ENCODE data around the gene APLF. TPM values are rescaled to one million over a fixed set of nuclear protein-coding genes. Genes with fewer than 3 reads are reported as not detected.

APLF gene
- total and polyA plus RNA-seq, 2 donors from 2014 or later: 0.95 to 5.9 TPM

DNA sequence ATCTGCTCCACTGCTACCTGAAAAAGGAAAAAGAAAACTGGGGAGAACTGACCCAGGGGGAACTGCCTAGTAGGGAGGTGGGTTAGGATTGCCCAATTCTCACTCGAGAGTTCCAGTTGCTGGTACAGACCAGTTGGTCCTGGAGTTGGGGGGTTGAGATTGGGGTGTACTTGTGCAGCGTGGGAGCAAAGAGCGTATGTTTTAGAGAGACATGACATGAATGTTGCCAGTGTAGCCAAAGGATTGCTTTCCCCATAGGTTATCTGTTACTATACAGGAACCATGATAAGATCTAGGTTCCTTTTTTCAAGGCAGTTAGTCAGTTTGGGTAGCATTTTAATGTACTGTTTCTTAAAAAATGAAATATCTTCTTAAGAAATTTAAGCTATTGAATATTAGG is 68.6 kb downstream of the APLF start:
- no peaks in the 10 kb centered on the region for H3K27me3 ChIP-seq (ENCODE audit: control insufficient read depth, insufficient read depth, low read length)
- intact Hi-C loops (cut with DNase I): no loop called here
- no peak for FAIRE-seq
- DNase-seq: no peak
- H3K9ac ChIP-seq (ENCODE audit: low read length in 3 of 3): no peak overlapping the region
- H3K9me3 ChIP-seq (ENCODE audit: control insufficient read depth in 2 of 3, insufficient read depth in 1 of 3, low read length in 3 of 3): no peaks in the 10 kb centered on the region
- no peaks in the 10 kb centered on the region for H3K36me3 ChIP-seq (ENCODE audit: control insufficient read depth in 2 of 3, insufficient read depth in 3 of 3, low read length in 3 of 3)
- TF ChIP-seq CTCF (IDR thresholded peaks at IDR 0.05; ENCODE audit: borderline replicate concordance, extremely low read depth, insufficient read depth): no peak
- no peaks in the 10 kb centered on the region for H3K4me1 ChIP-seq (ENCODE audit: control insufficient read depth in 2 of 3, insufficient read depth in 2 of 3, low read depth in 1 of 3, low read length in 3 of 3)
- no peak overlapping the region for H3K27ac ChIP-seq (ENCODE audit: low read depth in 2 of 2, low read length in 2 of 2)
- no peak overlapping the region for H3K4me3 ChIP-seq (ENCODE audit: low read length in 3 of 3)

- Histone ChIP-seq H3K9ac (ENCODE audit: low read length in 3 of 3) (no peak overlapping the region), H3K9me3 (ENCODE audit: control insufficient read depth in 2 of 3, insufficient read depth in 1 of 3, low read length in 3 of 3) (no peaks in the 10 kb centered on the region), H3K4me3 (ENCODE audit: low read length in 3 of 3) (no peak overlapping the region), H3K27me3 (ENCODE audit: control insufficient read depth, insufficient read depth, low read length) (no peaks in the 10 kb centered on the region), H3K4me1 (ENCODE audit: control insufficient read depth in 2 of 3, insufficient read depth in 2 of 3, low read depth in 1 of 3, low read length in 3 of 3) (no peaks in the 10 kb centered on the region), H3K36me3 (ENCODE audit: control insufficient read depth in 2 of 3, insufficient read depth in 3 of 3, low read length in 3 of 3) (no peaks in the 10 kb centered on the region), H3K27ac (ENCODE audit: low read depth in 2 of 2, low read length in 2 of 2) (no peak overlapping the region)
- FAIRE-seq: no peak
- DNase-seq: no peak
- intact Hi-C loops (cut with DNase I): no loop called here
- TF ChIP-seq CTCF (IDR thresholded peaks at IDR 0.05; ENCODE audit: borderline replicate concordance, extremely low read depth, insufficient read depth): no peak
These were observed 69.6 kb downstream of the APLF start for GRCh38 chr2:68537011-68537410.

DNA sequence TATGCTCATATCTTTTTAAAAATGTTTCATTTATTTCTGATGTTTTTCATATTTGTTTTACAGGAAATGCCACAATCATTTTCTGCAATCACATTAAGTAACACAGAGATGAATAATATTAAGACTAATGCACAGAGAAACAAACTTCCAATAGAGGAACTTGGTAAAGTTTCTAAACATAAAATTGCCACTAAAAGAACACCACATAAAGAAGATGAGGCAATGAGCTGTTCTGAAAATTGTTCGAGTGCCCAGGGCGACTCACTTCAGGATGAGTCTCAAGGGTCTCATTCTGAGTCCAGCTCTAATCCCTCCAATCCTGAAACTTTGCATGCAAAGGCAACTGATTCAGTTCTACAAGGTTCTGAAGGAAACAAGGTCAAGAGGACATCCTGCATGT is 70.4 kb downstream of the APLF start:
- no peak for TF ChIP-seq CTCF (IDR thresholded peaks at IDR 0.05; ENCODE audit: borderline replicate concordance, extremely low read depth, insufficient read depth)
- H3K4me3 ChIP-seq (ENCODE audit: low read length in 3 of 3): no peak overlapping the region
- no peaks in the 10 kb centered on the region for H3K36me3 ChIP-seq (ENCODE audit: control insufficient read depth in 2 of 3, insufficient read depth in 3 of 3, low read length in 3 of 3)
- H3K9me3 ChIP-seq (ENCODE audit: control insufficient read depth in 2 of 3, insufficient read depth in 1 of 3, low read length in 3 of 3): no peaks in the 10 kb centered on the region
- no peak for DNase-seq
- H3K27me3 ChIP-seq (ENCODE audit: control insufficient read depth, insufficient read depth, low read length): no peaks in the 10 kb centered on the region
- intact Hi-C loops (cut with DNase I): no loop called here
- no peak for FAIRE-seq
- no peak overlapping the region for H3K27ac ChIP-seq (ENCODE audit: low read depth in 2 of 2, low read length in 2 of 2)
- no peaks in the 10 kb centered on the region for H3K4me1 ChIP-seq (ENCODE audit: control insufficient read depth in 2 of 3, insufficient read depth in 2 of 3, low read depth in 1 of 3, low read length in 3 of 3)
- no peak overlapping the region for H3K9ac ChIP-seq (ENCODE audit: low read length in 3 of 3)

DNA sequence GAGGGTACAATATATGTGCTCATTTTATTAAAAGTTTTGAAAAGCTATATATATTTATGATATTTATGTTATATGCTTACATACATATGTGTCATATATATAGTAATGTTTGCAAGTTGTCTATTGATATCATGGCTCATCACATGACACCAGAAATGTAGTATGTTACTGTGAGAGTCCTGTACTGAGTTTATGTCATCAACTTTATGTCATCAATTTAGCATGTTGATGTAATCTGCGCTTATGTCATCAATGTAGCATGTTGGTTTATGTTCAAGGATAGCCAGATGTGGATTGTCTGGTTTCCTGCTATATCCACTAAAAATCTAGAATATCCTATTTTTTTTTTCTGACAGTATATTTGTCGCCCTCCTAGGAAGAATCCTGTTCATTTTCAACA is 77.4 kb downstream of the APLF start:
- no peak overlapping the region for H3K4me3 ChIP-seq (ENCODE audit: low read length in 3 of 3)
- intact Hi-C loops (cut with DNase I): no loop called here
- FAIRE-seq (no peak), DNase-seq (no peak)
- H3K27ac ChIP-seq (ENCODE audit: low read depth in 2 of 2, low read length in 2 of 2): no peak overlapping the region
- H3K4me1 ChIP-seq (ENCODE audit: control insufficient read depth in 2 of 3, insufficient read depth in 2 of 3, low read depth in 1 of 3, low read length in 3 of 3): no peaks in the 10 kb centered on the region
- no peak overlapping the region for H3K9ac ChIP-seq (ENCODE audit: low read length in 3 of 3)
- H3K9me3 ChIP-seq (ENCODE audit: control insufficient read depth in 2 of 3, insufficient read depth in 1 of 3, low read length in 3 of 3): no peaks in the 10 kb centered on the region
- no peaks in the 10 kb centered on the region for H3K27me3 ChIP-seq (ENCODE audit: control insufficient read depth, insufficient read depth, low read length)
- no peaks in the 10 kb centered on the region for H3K36me3 ChIP-seq (ENCODE audit: control insufficient read depth in 2 of 3, insufficient read depth in 3 of 3, low read length in 3 of 3)
- no peak for TF ChIP-seq CTCF (IDR thresholded peaks at IDR 0.05; ENCODE audit: borderline replicate concordance, extremely low read depth, insufficient read depth)
